Measurements from ENCODE around the gene KRT37. TPM values are rescaled to one million over a fixed set of nuclear protein-coding genes. Genes with fewer than 3 reads are reported as not detected.

The KRT37 gene
- total RNA-seq, 6 donors from 2014 or later: not detected

GRCh38 chr17:41464173-41464572, 39.8 kb upstream of the KRT37 start:
- Histone ChIP-seq H3K27ac (no peak overlapping the region), H3K36me3 (no peaks in the 10 kb centered on the region), H3K4me3 (no peak overlapping the region), H3K9me3 (no peaks in the 10 kb centered on the region), H3K27me3 (no peaks in the 10 kb centered on the region), H3K4me1 (peaks cover 0 to 13% (median 5%) of the 10 kb centered on the region in 4 donors)
- DNase-seq: no peak
- no peak for ATAC-seq (ENCODE audit: low FRiP score in 2 of 2)
- 88 to 92% methylated on average over 10 to 11 of the region's 11 CpGs for WGBS, 2 donors
- no peak for TF ChIP-seq CTCF (IDR thresholded peaks at IDR 0.05)
- TF ChIP-seq EP300 (IDR thresholded peaks at IDR 0.05): no peak
- no peak for TF ChIP-seq POLR2AphosphoS5 (IDR thresholded peaks at IDR 0.05)
- TF ChIP-seq POLR2A (IDR thresholded peaks at IDR 0.05): no peak

- H3K9me3 ChIP-seq: no peaks in the 10 kb centered on the region
- H3K36me3 ChIP-seq: no peaks in the 10 kb centered on the region
- WGBS, 2 donors: 87 to 95% methylated on average over 3 to 8 of the region's 8 CpGs
- TF ChIP-seq EP300 (IDR thresholded peaks at IDR 0.05): no peak
- no peak for TF ChIP-seq POLR2A (IDR thresholded peaks at IDR 0.05)
- no peak for TF ChIP-seq CTCF (IDR thresholded peaks at IDR 0.05)
- DNase-seq (no peak), ATAC-seq (ENCODE audit: low FRiP score in 2 of 2) (no peak)
- H3K4me3 ChIP-seq: no peak overlapping the region
- H3K27me3 ChIP-seq: no peaks in the 10 kb centered on the region
- H3K4me1 ChIP-seq: peaks cover 0 to 13% (median 5%) of the 10 kb centered on the region in 4 donors
- no peak overlapping the region for H3K27ac ChIP-seq
These were observed 39.4 kb upstream of the KRT37 start for GRCh38 chr17:41463746-41464145.

- Histone ChIP-seq H3K27ac (no peak overlapping the region), H3K9me3 (no peaks in the 10 kb centered on the region), H3K4me3 (no peak overlapping the region), H3K36me3 (no peaks in the 10 kb centered on the region), H3K4me1 (peaks cover 0 to 13% (median 5%) of the 10 kb centered on the region in 4 donors), H3K27me3 (no peaks in the 10 kb centered on the region)
- ATAC-seq (ENCODE audit: low FRiP score in 2 of 2) (no peak), DNase-seq (peak in 1 of 2 donors; percentile 54)
- 77 to 80% methylated on average over 15 of the region's 15 CpGs for WGBS, 2 donors
- no peak for TF ChIP-seq CTCF (IDR thresholded peaks at IDR 0.05)
These were observed 38.3 kb upstream of the KRT37 start for GRCh38 chr17:41462705-41463104.

- no peak for TF ChIP-seq CTCF (IDR thresholded peaks at IDR 0.05)
- TF ChIP-seq POLR2A (IDR thresholded peaks at IDR 0.05): no peak
- TF ChIP-seq EP300 (IDR thresholded peaks at IDR 0.05): no peak
- no peak for TF ChIP-seq POLR2AphosphoS5 (IDR thresholded peaks at IDR 0.05)
- WGBS, 2 donors: 86 to 87% methylated on average over 4 of the region's 4 CpGs
- ATAC-seq (ENCODE audit: low FRiP score in 2 of 2): no peak
- Histone ChIP-seq H3K36me3 (no peaks in the 10 kb centered on the region), H3K9me3 (no peaks in the 10 kb centered on the region), H3K27me3 (no peaks in the 10 kb centered on the region), H3K27ac (no peak overlapping the region), H3K4me3 (no peak overlapping the region), H3K4me1 (no peaks in the 10 kb centered on the region)
- no peak for DNase-seq
These were observed 33.3 kb upstream of the KRT37 start for GRCh38 chr17:41457676-41458075.

- ATAC-seq (ENCODE audit: low FRiP score in 2 of 2) (no peak), DNase-seq (no peak)
- no peaks in the 10 kb centered on the region for H3K36me3 ChIP-seq
- H3K27ac ChIP-seq: no peak overlapping the region
- H3K4me3 ChIP-seq: no peak overlapping the region
- no peak for TF ChIP-seq CTCF (IDR thresholded peaks at IDR 0.05)
- TF ChIP-seq EP300 (IDR thresholded peaks at IDR 0.05): no peak
- no peak for TF ChIP-seq POLR2A (IDR thresholded peaks at IDR 0.05)
- TF ChIP-seq POLR2AphosphoS5 (IDR thresholded peaks at IDR 0.05): no peak
- no peaks in the 10 kb centered on the region for H3K4me1 ChIP-seq
- H3K9me3 ChIP-seq: no peaks in the 10 kb centered on the region
- no peaks in the 10 kb centered on the region for H3K27me3 ChIP-seq
- 80 to 86% methylated on average over 2 to 3 of the region's 3 CpGs for WGBS, 2 donors
These were observed 31.8 kb upstream of the KRT37 start for GRCh38 chr17:41456204-41456603.

All from upper lobe of left lung (tissue), 6 donors.